Neural cell (in vitro differentiated cells): Measurements from ENCODE around the gene PTPRF. TPM values are rescaled to one million over a fixed set of nuclear protein-coding genes. Genes with fewer than 3 reads are reported as not detected.

Source experiments
- H2AFZ ChIP-seq: fragments of 200-600, 300-800 bp; sonication (generic), shearing (Covaris generic); 2 replicates; pipeline ENCODE4 v1.6.0; 2014; ENCODE audit warnings: low read depth, mild to moderate bottlenecking, antibody characterized with exemption, low read length, moderate library complexity
- H3F3A ChIP-seq: fragments of 200-600 bp; shearing (Covaris generic); 2 replicates; pipeline ENCODE4 v1.6.1; 2016; ENCODE audit warnings: mild to moderate bottlenecking, moderate library complexity, mixed read lengths, antibody characterized with exemption, low read length; ENCODE audit not compliant: insufficient read depth, poor library complexity, severe bottlenecking
- H3K27ac ChIP-seq: fragments of 200-600, 300-800 bp; sonication (generic), shearing (Covaris generic); 2 replicates; pipeline ENCODE4 v1.5.1; 2014; ENCODE audit warnings: mild to moderate bottlenecking, low read length, moderate library complexity
- H3K27me3 ChIP-seq: fragments of 300-800, 200-600 bp; sonication (generic), shearing (Covaris generic); 2 replicates; pipeline ENCODE4 v1.6.0; 2014; ENCODE audit warnings: mild to moderate bottlenecking, low read depth, low read length, moderate library complexity; ENCODE audit not compliant: insufficient read depth
- H3K36me3 ChIP-seq: fragments of 300-800, 200-600 bp; sonication (generic), shearing (Covaris generic); 2 replicates; pipeline ENCODE4 v1.5.1; 2014; ENCODE audit warnings: mild to moderate bottlenecking, antibody characterized with exemption, low read length, moderate library complexity; ENCODE audit not compliant: insufficient read depth
- H3K4me2 ChIP-seq: fragments of 300-800, 200-600 bp; sonication (generic), shearing (Covaris generic); 2 replicates; pipeline ENCODE4 v1.6.0; 2014; ENCODE audit warnings: mild to moderate bottlenecking, low read length
- H3K4me3 ChIP-seq: fragments of 300-800, 200-600 bp; sonication (generic), shearing (Covaris generic); 2 replicates; pipeline ENCODE4 v1.5.1; 2014; ENCODE audit warnings: mild to moderate bottlenecking, low read length, moderate library complexity
- H3K79me2 ChIP-seq: fragments of 200-600 bp; shearing (Covaris generic); replicated peaks from 2 replicates; pipeline ENCODE4 v1.6.0; 2014; ENCODE audit warnings: mild to moderate bottlenecking, low read length, moderate library complexity; ENCODE audit not compliant: insufficient read depth
- H3K9ac ChIP-seq: fragments of 300-800, 200-600 bp; sonication (generic), shearing (Covaris generic); 2 replicates; pipeline ENCODE4 v1.6.1; 2016; ENCODE audit warnings: mild to moderate bottlenecking, low read length, mixed read lengths
- H3K9me2 ChIP-seq: fragments of 200-600 bp; shearing (Covaris generic); 2 replicates; pipeline ENCODE4 v1.6.1; 2016; ENCODE audit warnings: mild to moderate bottlenecking, low read length, mixed read lengths; ENCODE audit not compliant: insufficient read depth
- H3K9me3 ChIP-seq: fragments of 200-600, 300-800 bp; sonication (generic), shearing (Covaris generic); 2 replicates; pipeline ENCODE4 v1.6.1; 2016; ENCODE audit warnings: mild to moderate bottlenecking, mixed run types, low read length, moderate library complexity, mixed read lengths
- H4K20me1 ChIP-seq: fragments of 200-600 bp; shearing (Covaris generic); 2 replicates; pipeline ENCODE4 v1.6.1; 2016; ENCODE audit warnings: mild to moderate bottlenecking, mixed run types; ENCODE audit not compliant: insufficient read depth
- EP300 ChIP-seq: fragments of 450-650 bp; conservative IDR thresholded peaks from 2 replicates; pipeline ENCODE4 v1.6.1; 2014; ENCODE audit warnings: antibody characterized with exemption, mild to moderate bottlenecking, moderate library complexity; ENCODE audit not compliant: poor library complexity, severe bottlenecking
- EZH2 ChIP-seq: fragments of 200-600, 300-800 bp; shearing (Covaris generic), sonication (generic); IDR thresholded peaks from 2 replicates; pipeline ENCODE4 v1.6.1; 2014; ENCODE audit warnings: antibody characterized with exemption, low read length, borderline replicate concordance, mild to moderate bottlenecking; ENCODE audit not compliant: insufficient read depth, poor library complexity, severe bottlenecking
- MXI1 ChIP-seq: fragments of 450-650 bp; conservative IDR thresholded peaks from 2 replicates; pipeline ENCODE4 v1.6.1; 2014; ENCODE audit warnings: antibody characterized with exemption, mild to moderate bottlenecking; ENCODE audit not compliant: poor library complexity, severe bottlenecking
- POLR2AphosphoS5 ChIP-seq: IDR thresholded peaks from 2 replicates; pipeline ENCODE4 v1.6.1; 2012
- RAD21 ChIP-seq: fragments of 450-650 bp; conservative IDR thresholded peaks from 2 replicates; pipeline ENCODE4 v1.6.1; 2014; ENCODE audit warnings: antibody characterized with exemption, mild to moderate bottlenecking, moderate library complexity
- SMC3 ChIP-seq: fragments of 450-650 bp; conservative IDR thresholded peaks from 2 replicates; pipeline ENCODE4 v1.6.1; 2014; ENCODE audit warnings: antibody characterized with exemption, mild to moderate bottlenecking, moderate library complexity; ENCODE audit not compliant: poor library complexity
- TAF1 ChIP-seq: IDR thresholded peaks from 2 replicates; pipeline ENCODE4 v1.6.1; 2012; ENCODE audit warnings: low read depth
- polyA plus RNA-seq: library from polyadenylated mRNA; depleted of rRNA; stranded (reverse); fragments of >200 nt; gene quantifications from 2 replicates; pipeline ENCODE4 v1.2.3, GENCODE V29; 2014
- TF ChIP-seq, protein P1 (sequence below): IDR thresholded peaks from 2 replicates; pipeline ENCODE4 v1.6.1; 2012; ENCODE audit warnings: borderline replicate concordance
- TF ChIP-seq, protein P2 (sequence below): fragments of 450-650 bp; IDR thresholded peaks from 2 replicates; pipeline ENCODE4 v1.5.1; 2014; ENCODE audit warnings: antibody characterized with exemption, mild to moderate bottlenecking, moderate library complexity; ENCODE audit not compliant: poor library complexity, severe bottlenecking

PTPRF gene
- polyA plus RNA-seq, 1 donor from 2014 or later, result 66.6 TPM

DNA sequence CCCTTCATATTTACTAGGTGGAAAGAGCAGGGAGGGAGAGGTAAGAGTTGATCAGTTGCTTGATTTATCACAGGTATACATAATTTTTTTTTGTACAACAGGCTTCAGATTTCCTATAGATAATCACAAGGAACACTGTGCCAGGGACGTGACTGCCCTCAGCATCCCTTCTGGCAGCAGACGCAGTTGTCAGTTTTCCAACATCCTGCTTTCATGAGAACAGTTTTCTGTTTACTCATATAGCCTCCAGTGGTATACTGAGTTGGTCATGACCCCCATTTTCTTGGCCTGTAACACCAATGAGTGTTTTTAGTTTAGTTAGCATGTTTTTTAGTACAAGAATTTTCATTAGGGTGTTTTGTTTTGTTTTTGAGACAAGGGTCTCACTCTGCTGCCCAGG lies 37.9 kb upstream of the PTPRF start:
- H3K27me3 ChIP-seq, result no peaks in the 10 kb centered on the region
- H3K27ac ChIP-seq, result no peak overlapping the region
- H3K36me3 ChIP-seq, result no peaks in the 10 kb centered on the region
- no peaks in the 10 kb centered on the region for H4K20me1 ChIP-seq
- no peak overlapping the region for H2AFZ ChIP-seq
- no peak overlapping the region for H3K4me3 ChIP-seq
- H3K9me3 ChIP-seq, result peaks cover 3% of the 10 kb centered on the region
- H3K4me2 ChIP-seq, result no peak overlapping the region
- no peaks in the 10 kb centered on the region for H3F3A ChIP-seq
- H3K9me2 ChIP-seq, result no peaks in the 10 kb centered on the region
- no peak overlapping the region for H3K9ac ChIP-seq
- TF ChIP-seq EZH2 (no peak), EP300 (no peak), SMC3 (no peak), POLR2AphosphoS5 (no peak), TAF1 (no peak), MXI1 (no peak)
- TF ChIP-seq, protein P1, sequence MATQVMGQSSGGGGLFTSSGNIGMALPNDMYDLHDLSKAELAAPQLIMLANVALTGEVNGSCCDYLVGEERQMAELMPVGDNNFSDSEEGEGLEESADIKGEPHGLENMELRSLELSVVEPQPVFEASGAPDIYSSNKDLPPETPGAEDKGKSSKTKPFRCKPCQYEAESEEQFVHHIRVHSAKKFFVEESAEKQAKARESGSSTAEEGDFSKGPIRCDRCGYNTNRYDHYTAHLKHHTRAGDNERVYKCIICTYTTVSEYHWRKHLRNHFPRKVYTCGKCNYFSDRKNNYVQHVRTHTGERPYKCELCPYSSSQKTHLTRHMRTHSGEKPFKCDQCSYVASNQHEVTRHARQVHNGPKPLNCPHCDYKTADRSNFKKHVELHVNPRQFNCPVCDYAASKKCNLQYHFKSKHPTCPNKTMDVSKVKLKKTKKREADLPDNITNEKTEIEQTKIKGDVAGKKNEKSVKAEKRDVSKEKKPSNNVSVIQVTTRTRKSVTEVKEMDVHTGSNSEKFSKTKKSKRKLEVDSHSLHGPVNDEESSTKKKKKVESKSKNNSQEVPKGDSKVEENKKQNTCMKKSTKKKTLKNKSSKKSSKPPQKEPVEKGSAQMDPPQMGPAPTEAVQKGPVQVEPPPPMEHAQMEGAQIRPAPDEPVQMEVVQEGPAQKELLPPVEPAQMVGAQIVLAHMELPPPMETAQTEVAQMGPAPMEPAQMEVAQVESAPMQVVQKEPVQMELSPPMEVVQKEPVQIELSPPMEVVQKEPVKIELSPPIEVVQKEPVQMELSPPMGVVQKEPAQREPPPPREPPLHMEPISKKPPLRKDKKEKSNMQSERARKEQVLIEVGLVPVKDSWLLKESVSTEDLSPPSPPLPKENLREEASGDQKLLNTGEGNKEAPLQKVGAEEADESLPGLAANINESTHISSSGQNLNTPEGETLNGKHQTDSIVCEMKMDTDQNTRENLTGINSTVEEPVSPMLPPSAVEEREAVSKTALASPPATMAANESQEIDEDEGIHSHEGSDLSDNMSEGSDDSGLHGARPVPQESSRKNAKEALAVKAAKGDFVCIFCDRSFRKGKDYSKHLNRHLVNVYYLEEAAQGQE, result no peak
- TF ChIP-seq, protein P2, sequence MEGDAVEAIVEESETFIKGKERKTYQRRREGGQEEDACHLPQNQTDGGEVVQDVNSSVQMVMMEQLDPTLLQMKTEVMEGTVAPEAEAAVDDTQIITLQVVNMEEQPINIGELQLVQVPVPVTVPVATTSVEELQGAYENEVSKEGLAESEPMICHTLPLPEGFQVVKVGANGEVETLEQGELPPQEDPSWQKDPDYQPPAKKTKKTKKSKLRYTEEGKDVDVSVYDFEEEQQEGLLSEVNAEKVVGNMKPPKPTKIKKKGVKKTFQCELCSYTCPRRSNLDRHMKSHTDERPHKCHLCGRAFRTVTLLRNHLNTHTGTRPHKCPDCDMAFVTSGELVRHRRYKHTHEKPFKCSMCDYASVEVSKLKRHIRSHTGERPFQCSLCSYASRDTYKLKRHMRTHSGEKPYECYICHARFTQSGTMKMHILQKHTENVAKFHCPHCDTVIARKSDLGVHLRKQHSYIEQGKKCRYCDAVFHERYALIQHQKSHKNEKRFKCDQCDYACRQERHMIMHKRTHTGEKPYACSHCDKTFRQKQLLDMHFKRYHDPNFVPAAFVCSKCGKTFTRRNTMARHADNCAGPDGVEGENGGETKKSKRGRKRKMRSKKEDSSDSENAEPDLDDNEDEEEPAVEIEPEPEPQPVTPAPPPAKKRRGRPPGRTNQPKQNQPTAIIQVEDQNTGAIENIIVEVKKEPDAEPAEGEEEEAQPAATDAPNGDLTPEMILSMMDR, result no peak
- no peaks in the 10 kb centered on the region for H3K79me2 ChIP-seq

DNA sequence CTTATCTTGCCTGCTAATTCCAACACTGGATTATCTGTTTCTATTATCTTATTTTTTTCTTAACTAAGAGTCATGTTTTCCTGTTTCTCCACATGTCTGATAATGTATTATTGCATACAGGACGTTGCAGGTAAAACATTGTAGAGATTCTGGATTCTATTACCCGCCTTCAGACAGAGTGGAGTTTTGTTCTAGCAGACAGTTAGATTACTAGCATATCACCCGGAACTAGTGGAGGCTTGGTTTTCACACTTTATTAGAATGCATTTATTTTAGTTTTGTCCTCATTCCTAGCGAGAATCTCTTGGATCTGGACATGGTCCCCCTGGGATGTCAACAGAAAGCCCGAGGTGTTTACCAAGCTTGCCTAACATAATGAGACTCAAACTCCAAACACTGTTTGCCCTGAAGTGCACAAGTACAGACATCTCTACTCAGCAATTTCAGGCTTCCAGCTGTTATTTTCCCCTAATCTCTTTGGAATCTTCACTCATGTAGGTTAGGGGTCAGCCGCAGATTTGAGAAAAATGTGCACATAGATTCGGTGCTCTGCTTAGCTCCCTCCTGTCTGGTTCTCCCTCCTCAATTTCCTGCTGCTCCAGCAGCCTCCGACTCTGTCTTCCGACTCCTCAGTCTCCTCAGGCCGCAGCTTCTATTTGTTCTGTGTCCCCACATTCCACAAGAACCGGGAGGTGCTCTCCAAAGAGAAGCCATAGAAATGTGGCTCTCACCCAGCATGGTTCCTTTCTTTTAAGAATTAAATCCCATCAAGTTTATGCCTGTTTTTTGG lies 36.8 kb upstream of the PTPRF start:
- Histone ChIP-seq H3K4me3 (no peak overlapping the region), H2AFZ (no peak overlapping the region), H3K4me2 (no peak overlapping the region)

More for the DNA sequence above, 36.8 kb upstream of the PTPRF start:
- H3K9me2 ChIP-seq, result no peaks in the 10 kb centered on the region
- H4K20me1 ChIP-seq, result no peaks in the 10 kb centered on the region
- no peak overlapping the region for H3K9ac ChIP-seq
- H3K27ac ChIP-seq, result no peak overlapping the region
- no peaks in the 10 kb centered on the region for H3K36me3 ChIP-seq
- no peaks in the 10 kb centered on the region for H3K27me3 ChIP-seq
- no peaks in the 10 kb centered on the region for H3K79me2 ChIP-seq
- no peaks in the 10 kb centered on the region for H3F3A ChIP-seq
- H3K9me3 ChIP-seq, result peaks cover 3% of the 10 kb centered on the region
- TF ChIP-seq EP300 (no peak), MXI1 (no peak), POLR2AphosphoS5 (no peak), EZH2 (no peak), TAF1 (no peak), SMC3 (no peak), RAD21 (no peak)
- TF ChIP-seq, protein P2, result no peak
- TF ChIP-seq, protein P1, result no peak
